H1 (cell line): ENCODE measurements around the gene PTH1R. TPM values are rescaled to one million over a fixed set of nuclear protein-coding genes. Genes with fewer than 3 reads are reported as not detected.

Source experiments
- CTCF ChIA-PET: fragments of 300-600 bp; sonication (Branson Sonifier 250); formaldehyde crosslinking; loops from one replicate; lab custom pipeline; 2021; ENCODE audit not compliant: partially characterized antibody; lab: Charles Lee
- POLR2A ChIA-PET: fragments of 300-600 bp; sonication (Branson Sonifier 250); formaldehyde crosslinking; loops from one replicate; lab custom pipeline; 2021; ENCODE audit warnings: inconsistent platforms; ENCODE audit not compliant: partially characterized antibody; lab: Charles Lee
- DNase-seq, 2 experiments: peaks; one replicate each; pipeline versions ENCODE4 v3.0.0 to v3.0.0-alpha.2; 2010 to 2022; ENCODE audit warnings: low spot score in 2 of 2, low read depth in 1 of 2, mixed read lengths in 1 of 2
- FAIRE-seq: peaks from 2 replicates; lab custom pipeline; 2011; peaks lifted over from hg19 to GRCh38; lab: Jason Lieb, UNC
- H2AFZ ChIP-seq: 2 replicates; pipeline ENCODE4 v1.8.1; 2012; ENCODE audit warnings: low read length, inconsistent platforms
- H2AK5ac ChIP-seq: 2 replicates; pipeline ENCODE4 v1.6.1; 2013; ENCODE audit warnings: low read depth, low read length
- H2BK120ac ChIP-seq: replicated peaks from 2 replicates; pipeline ENCODE3; 2013; ENCODE audit warnings: low read depth, low read length, inconsistent platforms
- H2BK12ac ChIP-seq: 2 replicates; pipeline ENCODE4 v1.6.1; 2013; ENCODE audit warnings: low read depth, low read length
- H2BK15ac ChIP-seq: 2 replicates; pipeline ENCODE4 v1.6.1; 2013; ENCODE audit warnings: low read length
- H2BK20ac ChIP-seq: 2 replicates; pipeline ENCODE4 v1.6.1; 2013; ENCODE audit warnings: low read length
- H2BK5ac ChIP-seq: 2 replicates; pipeline ENCODE4 v1.6.1; 2013; ENCODE audit warnings: low read depth, low read length
- H3K14ac ChIP-seq: 2 replicates; pipeline ENCODE4 v1.6.1; 2013; ENCODE audit warnings: inconsistent platforms; ENCODE audit not compliant: insufficient read length
- H3K18ac ChIP-seq: 2 replicates; pipeline ENCODE4 v1.6.1; 2013; ENCODE audit warnings: low read length; ENCODE audit errors: extremely low read depth
- H3K23ac ChIP-seq: 2 replicates; pipeline ENCODE4 v1.6.1; 2013; ENCODE audit warnings: inconsistent platforms; ENCODE audit not compliant: insufficient read length
- H3K23me2 ChIP-seq: 2 replicates; pipeline ENCODE4 v1.6.1; 2013; ENCODE audit warnings: low read depth, low read length
- H3K27ac ChIP-seq: 2 replicates; pipeline ENCODE4 v1.6.1; 2011; ENCODE audit warnings: low read depth, low read length, inconsistent platforms
- H3K27me3 ChIP-seq, 4 experiments: replicated peaks in 1 of 4; 1 replicate in 1 of 4; 2 replicates in 3 of 4; pipeline versions ENCODE4 v1.6.1 to v1.8.1; 2011 to 2013; ENCODE audit warnings: low read length in 3 of 4, mild to moderate bottlenecking in 3 of 4, inconsistent platforms in 2 of 4, mixed read lengths in 2 of 4, moderate library complexity in 1 of 4; ENCODE audit not compliant: control insufficient read depth in 3 of 4, insufficient read depth in 3 of 4; ENCODE audit errors: extremely low read depth in 1 of 4
- H3K36me3 ChIP-seq, 4 experiments: 2 replicates each; pipeline versions ENCODE4 v1.6.1 to v1.8.1; 2011 to 2013; ENCODE audit warnings: mild to moderate bottlenecking in 4 of 4, low read length in 3 of 4, moderate library complexity in 2 of 4, control low read depth in 1 of 4, inconsistent platforms in 1 of 4; ENCODE audit not compliant: insufficient read depth in 4 of 4, control insufficient read depth in 2 of 4
- H3K4ac ChIP-seq: replicated peaks from 2 replicates; pipeline ENCODE3; 2013; ENCODE audit warnings: low read length, low read depth, mixed read lengths, inconsistent platforms; ENCODE audit not compliant: insufficient read length
- H3K4me1 ChIP-seq, 4 experiments: replicated peaks in 1 of 4; 1 replicate in 1 of 4; 2 replicates in 3 of 4; pipeline versions ENCODE4 v1.6.1 to v1.8.1; 2011 to 2013; ENCODE audit warnings: low read length in 3 of 4, inconsistent platforms in 2 of 4, mixed read lengths in 1 of 4; ENCODE audit not compliant: insufficient read depth in 4 of 4, control insufficient read depth in 3 of 4
- H3K4me2 ChIP-seq, 2 experiments: 2 replicates each; pipeline versions ENCODE4 v1.6.1 to v1.8.1; 2011 to 2013; ENCODE audit warnings: low read depth in 2 of 2, low read length in 2 of 2, control low read depth in 1 of 2, inconsistent platforms in 1 of 2, mild to moderate bottlenecking in 1 of 2; ENCODE audit not compliant: insufficient read depth in 1 of 2
- H3K4me3 ChIP-seq, 4 experiments: fragments of 200-600, 300-600 bp in 1 of 4; sonication (generic), shearing (Covaris generic), sonication (Bioruptor Twin) in 1 of 4; 2 replicates each; pipeline versions ENCODE4 v1.5.1 to v1.8.1; 2011 to 2016; ENCODE audit warnings: low read length in 4 of 4, low read depth in 3 of 4, control low read depth in 2 of 4, inconsistent platforms in 2 of 4, mild to moderate bottlenecking in 2 of 4, mixed read lengths in 1 of 4, moderate library complexity in 1 of 4; ENCODE audit not compliant: insufficient read depth in 2 of 4; ENCODE audit errors: extremely low read depth in 1 of 4
- H3K56ac ChIP-seq: replicated peaks from 2 replicates; pipeline ENCODE3; 2013; ENCODE audit warnings: low read depth, mild to moderate bottlenecking, mixed read lengths, low read length, inconsistent platforms; ENCODE audit not compliant: insufficient read length
- H3K79me1 ChIP-seq: 2 replicates; pipeline ENCODE4 v1.6.1; 2013; ENCODE audit warnings: low read depth, low read length, control low read depth
- H3K79me2 ChIP-seq, 2 experiments: 2 replicates each; pipeline versions ENCODE4 v1.6.1 to v1.8.1; 2012 to 2013; ENCODE audit warnings: low read length in 2 of 2, mild to moderate bottlenecking in 2 of 2, inconsistent platforms in 1 of 2; ENCODE audit not compliant: insufficient read depth in 2 of 2, control insufficient read depth in 1 of 2
- H3K9ac ChIP-seq, 4 experiments: replicated peaks in 1 of 4; 1 replicate in 1 of 4; 2 replicates in 3 of 4; pipeline versions ENCODE4 v1.6.1 to v1.8.1; 2011 to 2013; ENCODE audit warnings: low read depth in 3 of 4, low read length in 3 of 4, control low read depth in 2 of 4, mild to moderate bottlenecking in 2 of 4, moderate library complexity in 2 of 4, inconsistent platforms in 1 of 4; ENCODE audit errors: extremely low read depth in 1 of 4
- H3K9me3 ChIP-seq, 2 experiments: 2 replicates each; pipeline versions ENCODE4 v1.6.1 to v1.8.1; 2012 to 2013; ENCODE audit warnings: mild to moderate bottlenecking in 2 of 2, moderate library complexity in 2 of 2, control low read depth in 1 of 2, inconsistent platforms in 1 of 2, low read depth in 1 of 2, low read length in 1 of 2, mixed read lengths in 1 of 2; ENCODE audit not compliant: insufficient read depth in 2 of 2
- H4K20me1 ChIP-seq, 2 experiments: replicated peaks in 1 of 2; 2 replicates each; pipeline versions ENCODE3 to v1.8.1; 2011 to 2013; ENCODE audit warnings: inconsistent platforms in 2 of 2, low read length in 2 of 2, mild to moderate bottlenecking in 1 of 2; ENCODE audit not compliant: insufficient read depth in 2 of 2, control insufficient read depth in 1 of 2
- H4K5ac ChIP-seq: 2 replicates; pipeline ENCODE4 v1.6.1; 2013; ENCODE audit warnings: low read length, low read depth, mixed read lengths, inconsistent platforms; ENCODE audit not compliant: insufficient read length
- H4K8ac ChIP-seq: 2 replicates; pipeline ENCODE4 v1.8.0; 2013; ENCODE audit warnings: mild to moderate bottlenecking, moderate library complexity, low read length, inconsistent platforms; ENCODE audit not compliant: insufficient read depth; ENCODE audit errors: extremely low read depth
- H4K91ac ChIP-seq: replicated peaks from 2 replicates; pipeline ENCODE3; 2013; ENCODE audit warnings: low read length, mixed read lengths, inconsistent platforms; ENCODE audit not compliant: insufficient read length
- GTF2F1 ChIP-seq: IDR thresholded peaks from 2 replicates; pipeline ENCODE4 v1.6.1; 2012; ENCODE audit warnings: low read depth, low read length, improper control_type of control experiment, borderline replicate concordance
- RAD21 ChIP-seq, 2 experiments: IDR thresholded peaks in 1 of 2; conservative IDR thresholded peaks in 1 of 2; 2 replicates each; pipeline ENCODE4 v1.6.1; 2011; ENCODE audit warnings: low read depth in 2 of 2, low read length in 2 of 2, improper control_type of control experiment in 1 of 2, inconsistent platforms in 1 of 2, mild to moderate bottlenecking in 1 of 2, moderate library complexity in 1 of 2
- TAF1 ChIP-seq: IDR thresholded peaks from 2 replicates; pipeline ENCODE4 v1.6.1; 2011; ENCODE audit warnings: mild to moderate bottlenecking, low read depth, low read length
- WGBS, 2 experiments: shearing (Covaris generic) in 1 of 2; methylation state at CpG; one replicate each; pipeline versions ENCODE4 v1.1.6 to v1.1.7; 2013 to 2015; ENCODE audit warnings: low lambda C conversion rate in 2 of 2, mixed read lengths in 2 of 2, inconsistent platforms in 1 of 2, low coverage in 1 of 2, missing lambda C conversion rate in 1 of 2; ENCODE audit not compliant: insufficient replicate concordance in 2 of 2, insufficient coverage in 1 of 2, insufficient read length in 1 of 2; ENCODE audit errors: extremely low coverage in 1 of 2, missing lambda C conversion rate in 1 of 2; 5-methylcytosine and 5-hydroxymethylcytosine counted together
- polyA plus RNA-seq, 7 experiments: library from polyadenylated mRNA; depleted of rRNA in 3 of 7; stranded (reverse) in 5 of 7; unstranded in 2 of 7; fragments of >200 nt in 5 of 7; fragments of 200-250 nt in 2 of 7; gene quantifications; 1 replicate in 5 of 7; 2 replicates in 1 of 7; 4 replicates in 1 of 7; pipeline versions ENCODE4 v1.2.1 to v1.2.3, GENCODE V29; 2011 to 2013; ENCODE audit warnings: missing spikeins in 2 of 7, mixed read lengths in 2 of 7
- total RNA-seq: library from RNA; stranded (reverse); fragmentation: NEBNext Ultra II Directional; extraction: Animal tissue kit (Norgen Biotek cat#: 25700); gene quantifications from 2 replicates; pipeline ENCODE4 v1.2.1, GENCODE V29; 2021
- TF ChIP-seq, protein P1 (sequence below), 3 experiments: IDR thresholded peaks; 1 replicate in 2 of 3; 2 replicates in 1 of 3; pipeline versions ENCODE4 v1.5.1 to v1.6.1; 2011; ENCODE audit warnings: low read length in 3 of 3, mild to moderate bottlenecking in 3 of 3, inconsistent platforms in 2 of 3, low read depth in 1 of 3, moderate library complexity in 1 of 3; ENCODE audit not compliant: insufficient read depth in 1 of 3; ENCODE audit errors: control extremely low read depth in 1 of 3

PTH1R gene
- total and polyA plus RNA-seq, 2 of the 8 experiments (the other 6 are each of a cell fraction or from before 2014, with no cell fraction given) = 0.57 to 1.5 TPM

- H3K14ac ChIP-seq = no peak overlapping the region
- H4K91ac ChIP-seq = no peak overlapping the region
- 86% methylated on average over 19 of the region's 19 CpGs; no CpG with 5 or more reads in 1 of the 2 experiments for WGBS, 2 experiments
- H4K20me1 ChIP-seq = no peaks in the 10 kb centered on the region
- H3K4me2 ChIP-seq = no peak overlapping the region
- no peaks in the 10 kb centered on the region for H3K9me3 ChIP-seq
- H2AK5ac ChIP-seq = no peak overlapping the region
- H2BK20ac ChIP-seq = no peak overlapping the region
- FAIRE-seq (no peak), DNase-seq (peak in 1 of 2 experiments; percentile 54)
- H3K4ac ChIP-seq = no peak overlapping the region
- no peak overlapping the region for H3K27ac ChIP-seq
- H3K18ac ChIP-seq = no peak overlapping the region
- peaks cover 0 to 6% (median 2%) of the 10 kb centered on the region in 4 experiments; a peak in 3 of 7 replicates for H3K27me3 ChIP-seq
- H2BK15ac ChIP-seq = no peak overlapping the region
- H3K56ac ChIP-seq = no peak overlapping the region
- TF ChIP-seq GTF2F1 (no peak), RAD21 (IDR thresholded peaks at IDR 0.05 in 1 of 2, conservative IDR thresholded peaks at IDR 0.05 in 1 of 2; ENCODE audit: low read depth in 2 of 2, low read length in 2 of 2) (peak; percentile 2 to 20; a peak in 2 of 4 replicates), TAF1 (no peak)
- TF ChIP-seq, protein P1, sequence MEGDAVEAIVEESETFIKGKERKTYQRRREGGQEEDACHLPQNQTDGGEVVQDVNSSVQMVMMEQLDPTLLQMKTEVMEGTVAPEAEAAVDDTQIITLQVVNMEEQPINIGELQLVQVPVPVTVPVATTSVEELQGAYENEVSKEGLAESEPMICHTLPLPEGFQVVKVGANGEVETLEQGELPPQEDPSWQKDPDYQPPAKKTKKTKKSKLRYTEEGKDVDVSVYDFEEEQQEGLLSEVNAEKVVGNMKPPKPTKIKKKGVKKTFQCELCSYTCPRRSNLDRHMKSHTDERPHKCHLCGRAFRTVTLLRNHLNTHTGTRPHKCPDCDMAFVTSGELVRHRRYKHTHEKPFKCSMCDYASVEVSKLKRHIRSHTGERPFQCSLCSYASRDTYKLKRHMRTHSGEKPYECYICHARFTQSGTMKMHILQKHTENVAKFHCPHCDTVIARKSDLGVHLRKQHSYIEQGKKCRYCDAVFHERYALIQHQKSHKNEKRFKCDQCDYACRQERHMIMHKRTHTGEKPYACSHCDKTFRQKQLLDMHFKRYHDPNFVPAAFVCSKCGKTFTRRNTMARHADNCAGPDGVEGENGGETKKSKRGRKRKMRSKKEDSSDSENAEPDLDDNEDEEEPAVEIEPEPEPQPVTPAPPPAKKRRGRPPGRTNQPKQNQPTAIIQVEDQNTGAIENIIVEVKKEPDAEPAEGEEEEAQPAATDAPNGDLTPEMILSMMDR (IDR thresholded peaks at IDR 0.05; ENCODE audit: control extremely low read depth in 1 of 3, insufficient read depth in 1 of 3, low read depth in 1 of 3, low read length in 3 of 3) = peak in 2 of 3 experiments; percentile 25 to 41; a peak in 3 of 4 replicates
- H2AFZ ChIP-seq = no peak overlapping the region
- H3K4me3 ChIP-seq = no peak overlapping the region
- no peaks in the 10 kb centered on the region for H3K79me1 ChIP-seq
- H2BK12ac ChIP-seq = no peak overlapping the region
- H2BK5ac ChIP-seq = no peak overlapping the region
- 0 out of 2 replicates have a peak, but pooled peaks cover 1% of the 10 kb centered on the region for H3K23me2 ChIP-seq
- no peak overlapping the region for H3K9ac ChIP-seq
- no peak overlapping the region for H4K5ac ChIP-seq
- CTCF ChIA-PET = interaction anchor here (0.6 to 3.6 kb wide), 25 partner anchors 9 to 364 kb away, joined by 3 to 28 read pairs (median 3); partner anchors contain the start of gene PTH1R
- no peak overlapping the region for H3K23ac ChIP-seq
- POLR2A ChIA-PET = interaction anchor here (1.5 kb wide), 1 partner anchor 14 kb away, joined by 5 read pairs; no protein-coding TSS in a partner anchor
- no peak overlapping the region for H2BK120ac ChIP-seq
- no peaks in the 10 kb centered on the region for H3K36me3 ChIP-seq
- no peaks in the 10 kb centered on the region; a peak in 2 of 7 replicates for H3K4me1 ChIP-seq
- H4K8ac ChIP-seq = peak overlapping the region; percentile 14; the same call in 1 of the 2 replicates
- no peaks in the 10 kb centered on the region for H3K79me2 ChIP-seq
These were observed 17.3 kb upstream of the PTH1R start for GRCh38 chr3:46860017-46860809.
